Omental fat pad (tissue), 4 donors: ENCODE data around the gene TMCC1. TPM values are rescaled to one million over a fixed set of nuclear protein-coding genes. Genes with fewer than 3 reads are reported as not detected.
"Not testable (repeated sequence)": the region's sequence is repeated elsewhere in the genome, so short reads cannot be mapped to it uniquely, and the experiment has no call there.

Experiments
- ATAC-seq: fragments of 150-250 bp; one replicate; pipeline ENCODE4 v1.9.1; 2016; ENCODE audit warnings: mild to moderate bottlenecking, moderate library complexity; ENCODE audit not compliant: low FRiP score
- DNase-seq: peaks from one replicate; pipeline ENCODE4 v3.0.0-alpha.2; 2019; ENCODE audit warnings: low spot score
- total RNA-seq, 4 donors: library from RNA; depleted of rRNA; stranded (reverse); fragments of >200 nt; gene quantifications; one replicate each; pipeline ENCODE4 v1.1.0, GENCODE V29; 2016
- TF ChIP-seq, protein P1 (sequence below), 3 donors: fragments of 450-650 bp; IDR thresholded peaks; one replicate each; pipeline ENCODE4 v1.5.1; 2016 to 2017; ENCODE audit warnings: antibody characterized with exemption in 3 of 3, mild to moderate bottlenecking in 3 of 3, moderate library complexity in 2 of 3

TMCC1 gene
- total RNA-seq, 4 donors from 2014 or later, result 14.6 to 33.5 (median 23.2) TPM

- DNase-seq, result no peak
These were observed 25.9 kb downstream of the TMCC1 start for GRCh38 chr3:129867506-129868124.

DNA sequence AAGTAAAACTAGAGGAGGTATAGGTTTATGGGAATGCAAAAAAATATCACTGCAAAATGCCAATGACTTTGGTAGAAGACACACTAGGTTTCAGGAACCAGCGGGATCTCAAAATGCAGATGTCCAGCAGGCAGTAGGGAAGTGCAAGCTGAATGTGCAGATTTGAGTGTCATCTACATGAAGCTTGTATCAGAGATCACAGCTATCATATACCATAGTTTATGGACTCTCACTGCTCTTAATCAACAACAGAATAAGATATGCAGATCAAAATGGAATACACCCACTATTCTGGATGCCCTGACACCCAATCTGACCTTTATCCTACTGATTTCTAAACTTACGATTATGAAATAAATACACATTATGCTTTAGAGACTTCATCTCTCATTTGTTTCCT is 27.7 kb downstream of the TMCC1 start:
- DNase-seq, result no peak
- TF ChIP-seq, protein P1, sequence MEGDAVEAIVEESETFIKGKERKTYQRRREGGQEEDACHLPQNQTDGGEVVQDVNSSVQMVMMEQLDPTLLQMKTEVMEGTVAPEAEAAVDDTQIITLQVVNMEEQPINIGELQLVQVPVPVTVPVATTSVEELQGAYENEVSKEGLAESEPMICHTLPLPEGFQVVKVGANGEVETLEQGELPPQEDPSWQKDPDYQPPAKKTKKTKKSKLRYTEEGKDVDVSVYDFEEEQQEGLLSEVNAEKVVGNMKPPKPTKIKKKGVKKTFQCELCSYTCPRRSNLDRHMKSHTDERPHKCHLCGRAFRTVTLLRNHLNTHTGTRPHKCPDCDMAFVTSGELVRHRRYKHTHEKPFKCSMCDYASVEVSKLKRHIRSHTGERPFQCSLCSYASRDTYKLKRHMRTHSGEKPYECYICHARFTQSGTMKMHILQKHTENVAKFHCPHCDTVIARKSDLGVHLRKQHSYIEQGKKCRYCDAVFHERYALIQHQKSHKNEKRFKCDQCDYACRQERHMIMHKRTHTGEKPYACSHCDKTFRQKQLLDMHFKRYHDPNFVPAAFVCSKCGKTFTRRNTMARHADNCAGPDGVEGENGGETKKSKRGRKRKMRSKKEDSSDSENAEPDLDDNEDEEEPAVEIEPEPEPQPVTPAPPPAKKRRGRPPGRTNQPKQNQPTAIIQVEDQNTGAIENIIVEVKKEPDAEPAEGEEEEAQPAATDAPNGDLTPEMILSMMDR (IDR thresholded peaks at IDR 0.05), result no peak
- no peak for ATAC-seq

More at GRCh38 chr3:129867506-129868124, 25.9 kb downstream of the TMCC1 start:
- TF ChIP-seq, protein P1 (IDR thresholded peaks at IDR 0.05), result no peak
- no peak for ATAC-seq

- TF ChIP-seq, protein P1 (IDR thresholded peaks at IDR 0.05), result no peak
- ATAC-seq (no peak), DNase-seq (no peak)
These were observed 29.0 kb downstream of the TMCC1 start for GRCh38 chr3:129864519-129864918.

- DNase-seq, result no peak
- TF ChIP-seq, protein P1 (IDR thresholded peaks at IDR 0.05), result no peak
- ATAC-seq, result no peak
These were observed 34.2 kb downstream of the TMCC1 start for GRCh38 chr3:129859272-129859671.

- TF ChIP-seq, protein P1 (IDR thresholded peaks at IDR 0.05), result no peak
- ATAC-seq (no peak), DNase-seq (no peak)
These were observed 35.6 kb downstream of the TMCC1 start for GRCh38 chr3:129857899-129858298.

GRCh38 chr3:129856790-129857189 is 36.7 kb downstream of the TMCC1 start:
- DNase-seq, ATAC-seq: not testable (repeated sequence)

DNA sequence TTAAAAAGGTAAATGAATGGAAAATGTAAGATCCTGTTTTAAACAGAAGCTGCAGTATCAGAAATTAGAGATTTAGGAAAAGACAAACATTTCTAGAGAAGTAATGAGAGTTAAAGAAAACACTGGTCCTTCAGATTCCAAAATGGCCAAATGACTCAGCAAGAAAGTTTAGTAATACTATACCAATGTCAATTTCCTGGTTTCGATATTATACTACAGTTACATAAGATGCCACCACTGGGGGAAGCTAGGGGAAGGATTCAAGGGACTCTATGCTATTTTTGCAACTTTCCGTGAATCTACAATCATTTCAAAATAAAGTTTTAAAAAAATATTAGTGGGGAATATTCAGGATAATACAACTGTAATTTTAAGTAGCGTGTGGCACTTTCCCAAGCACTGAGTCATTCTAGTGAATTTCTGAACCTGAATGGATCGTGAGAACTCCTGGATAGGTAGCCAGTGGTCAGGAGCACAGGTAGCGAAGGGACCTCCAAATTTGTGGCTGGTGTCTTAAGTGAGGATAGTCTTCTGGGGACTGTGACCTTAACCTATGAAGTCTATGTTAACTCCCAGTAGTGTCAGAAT is 37.6 kb downstream of the TMCC1 start:
- DNase-seq (no peak), ATAC-seq (no peak)
- TF ChIP-seq, protein P1 (IDR thresholded peaks at IDR 0.05), result no peak
